ENCODE results near the gene AFF3.

AFF3 gene

GRCh38 chr2:99867770-99868169 lies 274.6 kb downstream of the AFF3 start:
- no peak overlapping the region for H3K4ac ChIP-seq (ENCODE audit: low read depth, low read length)
- no peaks in the 10 kb centered on the region for H3K9me3 ChIP-seq (ENCODE audit: insufficient read depth, low read depth, low read length)
- peaks cover 8 to 10% of the 10 kb centered on the region in 2 experiments for H3K4me1 ChIP-seq (ENCODE audit: control insufficient read depth in 1 of 2, insufficient read depth in 2 of 2, low read length in 2 of 2)

DNA sequence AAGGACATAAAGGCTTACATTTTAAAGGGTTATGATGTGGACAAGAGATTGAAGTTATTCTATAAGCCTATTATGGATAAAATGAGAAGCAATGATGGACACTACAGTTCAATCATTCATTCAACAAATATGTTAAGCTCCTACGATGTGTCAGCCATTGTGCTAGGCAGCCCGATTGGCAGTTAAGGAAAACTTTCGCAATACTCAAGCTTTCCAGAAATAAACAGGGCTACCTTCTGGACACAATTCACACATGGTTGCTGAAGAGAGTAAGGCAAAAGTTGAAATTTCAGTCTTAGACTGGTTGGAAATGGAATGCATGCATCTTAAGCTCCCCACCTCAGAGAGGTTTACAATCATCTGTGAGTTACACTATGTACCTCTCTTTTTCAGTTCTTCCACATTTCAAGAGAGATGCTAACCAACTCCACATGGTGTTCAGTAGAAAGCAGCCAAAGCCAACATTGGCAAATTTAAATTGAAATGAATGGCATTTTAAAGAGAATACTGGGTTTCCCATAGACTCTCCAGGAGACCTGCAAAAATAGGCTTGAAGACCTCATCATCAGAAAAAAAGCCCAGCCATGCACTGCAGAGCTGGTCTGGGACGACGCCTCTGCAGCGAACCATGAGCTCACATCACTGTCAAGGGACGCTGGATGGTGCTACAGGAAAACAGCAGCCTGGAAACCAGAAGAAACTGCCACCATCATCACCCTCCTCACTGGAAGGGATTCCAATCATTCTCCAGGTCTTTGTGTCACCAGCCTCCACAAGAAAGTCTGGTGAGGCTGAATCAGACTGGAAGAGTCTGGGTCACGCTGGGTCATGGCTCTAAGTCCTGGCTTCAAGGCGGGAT lies 276.3 kb downstream of the AFF3 start:
- no peak overlapping the region for H2BK5ac ChIP-seq (ENCODE audit: low read depth, low read length, poor library complexity)
- no peak overlapping the region for H3K4ac ChIP-seq (ENCODE audit: low read depth, low read length)
- peaks cover 8 to 10% of the 10 kb centered on the region in 2 experiments for H3K4me1 ChIP-seq (ENCODE audit: control insufficient read depth in 1 of 2, insufficient read depth in 2 of 2, low read length in 2 of 2)
- H3K9me3 ChIP-seq (ENCODE audit: insufficient read depth, low read depth, low read length), result no peaks in the 10 kb centered on the region
- no peak overlapping the region for H2BK12ac ChIP-seq (ENCODE audit: low read length)
- DNase-seq, result peak; percentile 94
- no peak overlapping the region for H2AFZ ChIP-seq (ENCODE audit: insufficient read depth, low read length, poor library complexity)
- H3K27ac ChIP-seq (ENCODE audit: low read depth, low read length), result no peak overlapping the region
- no peaks in the 10 kb centered on the region for H3K36me3 ChIP-seq (ENCODE audit: control insufficient read depth in 1 of 2, insufficient read depth in 2 of 2, low read length in 2 of 2)
- H3K27me3 ChIP-seq (ENCODE audit: insufficient read depth, low read length), result no peaks in the 10 kb centered on the region
- no peak overlapping the region for H3K4me2 ChIP-seq (ENCODE audit: low read length)
- H2BK120ac ChIP-seq (ENCODE audit: insufficient read depth, low read length, poor library complexity), result no peak overlapping the region
- H3K9ac ChIP-seq (ENCODE audit: low read length), result no peak overlapping the region
- no peak overlapping the region for H3K14ac ChIP-seq (ENCODE audit: low read length)
- no peak overlapping the region for H2AK5ac ChIP-seq (ENCODE audit: low read length)
- H3K4me3 ChIP-seq (ENCODE audit: low read depth, low read length), result no peak overlapping the region
- no peaks in the 10 kb centered on the region for H3K79me2 ChIP-seq (ENCODE audit: control insufficient read depth, insufficient read depth, low read length, poor library complexity)
- H3K79me1 ChIP-seq (ENCODE audit: low read length), result no peaks in the 10 kb centered on the region
- no peak overlapping the region for H4K91ac ChIP-seq (ENCODE audit: low read depth, low read length)
- no peak overlapping the region for H3K23ac ChIP-seq (ENCODE audit: low read length)
- no peak overlapping the region for H4K8ac ChIP-seq (ENCODE audit: low read depth, low read length)
- no peak overlapping the region for H4K12ac ChIP-seq (ENCODE audit: low read depth, low read length)
- no CpG with 5 or more reads among the region's 9 CpGs for WGBS (ENCODE audit: extremely low coverage, insufficient coverage, insufficient read length)
- H3K18ac ChIP-seq (ENCODE audit: low read length), result no peak overlapping the region

More at GRCh38 chr2:99867770-99868169, 274.6 kb downstream of the AFF3 start:
- H3K27ac ChIP-seq (ENCODE audit: low read depth, low read length), result no peak overlapping the region
- no peak overlapping the region for H4K8ac ChIP-seq (ENCODE audit: low read depth, low read length)
- no peak overlapping the region for H4K91ac ChIP-seq (ENCODE audit: low read depth, low read length)
- H3K79me1 ChIP-seq (ENCODE audit: low read length), result no peaks in the 10 kb centered on the region
- no peak overlapping the region for H4K12ac ChIP-seq (ENCODE audit: low read depth, low read length)
- H3K4me2 ChIP-seq (ENCODE audit: low read length), result no peak overlapping the region
- no peaks in the 10 kb centered on the region for H3K27me3 ChIP-seq (ENCODE audit: insufficient read depth, low read length)
- H3K4me3 ChIP-seq (ENCODE audit: low read depth, low read length), result no peak overlapping the region
- no peak overlapping the region for H3K14ac ChIP-seq (ENCODE audit: low read length)
- no peak overlapping the region for H3K9ac ChIP-seq (ENCODE audit: low read length)
- H3K36me3 ChIP-seq (ENCODE audit: control insufficient read depth in 1 of 2, insufficient read depth in 2 of 2, low read length in 2 of 2), result no peaks in the 10 kb centered on the region
- no peak overlapping the region for H2BK12ac ChIP-seq (ENCODE audit: low read length)
- H2BK120ac ChIP-seq (ENCODE audit: insufficient read depth, low read length, poor library complexity), result no peak overlapping the region
- no peak overlapping the region for H2BK5ac ChIP-seq (ENCODE audit: low read depth, low read length, poor library complexity)
- H2AK5ac ChIP-seq (ENCODE audit: low read length), result no peak overlapping the region
- no peaks in the 10 kb centered on the region for H3K79me2 ChIP-seq (ENCODE audit: control insufficient read depth, insufficient read depth, low read length, poor library complexity)
- no peak overlapping the region for H3K23ac ChIP-seq (ENCODE audit: low read length)
- DNase-seq, result peak; percentile 57 to 63
- no CpG with 5 or more reads among the region's 11 CpGs for WGBS (ENCODE audit: extremely low coverage, insufficient coverage, insufficient read length)
- H2AFZ ChIP-seq (ENCODE audit: insufficient read depth, low read length, poor library complexity), result no peak overlapping the region
- no peak overlapping the region for H3K18ac ChIP-seq (ENCODE audit: low read length)

DNA sequence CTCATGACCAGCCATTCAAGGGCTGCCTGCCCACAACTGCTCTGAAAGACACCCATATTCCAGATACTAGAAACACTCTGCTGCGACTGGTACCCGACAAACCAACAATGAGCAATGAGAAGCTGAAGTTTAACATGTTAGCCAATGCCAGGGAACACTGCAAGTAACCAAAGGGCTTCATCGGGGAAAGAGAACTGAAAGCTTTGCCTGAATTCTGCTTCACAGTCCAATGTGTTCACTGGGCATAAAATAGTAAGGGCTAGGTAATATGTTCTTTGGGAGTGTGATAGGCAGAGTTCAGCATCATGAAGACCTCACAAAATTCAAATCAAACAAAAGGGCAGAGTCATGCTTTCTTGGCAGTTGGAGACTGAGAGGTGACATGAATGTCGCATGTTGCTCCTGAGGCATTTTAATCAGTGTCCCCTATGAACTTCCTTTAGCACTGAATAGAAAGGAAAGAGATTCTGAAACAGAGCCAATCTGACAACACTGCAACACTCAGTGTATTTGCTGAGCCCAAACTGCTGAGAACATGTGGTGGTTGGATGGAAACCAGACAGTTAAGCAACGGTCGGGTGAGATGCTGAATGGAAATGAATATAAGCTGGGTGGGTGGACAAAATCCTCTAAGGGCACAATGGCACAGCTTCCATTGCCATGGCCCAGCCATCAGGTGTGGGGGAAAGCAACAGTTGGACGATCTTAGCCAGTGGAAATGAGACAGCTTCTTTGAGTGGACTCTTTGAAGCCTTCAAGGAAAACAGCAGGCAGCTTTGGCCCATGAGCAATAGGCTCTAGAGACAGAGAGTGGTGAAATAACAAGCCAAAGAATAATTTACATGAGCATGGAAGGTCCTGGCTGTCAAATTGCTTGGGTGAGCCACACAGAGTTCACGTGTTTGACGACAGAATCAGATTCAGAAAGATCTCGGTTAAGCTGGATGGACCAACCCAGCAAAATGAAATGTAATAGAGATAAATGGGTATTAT lies 277.5 kb downstream of the AFF3 start:
- Histone ChIP-seq H3K36me3 (ENCODE audit: control insufficient read depth in 1 of 2, insufficient read depth in 2 of 2, low read length in 2 of 2) (no peaks in the 10 kb centered on the region), H3K79me1 (ENCODE audit: low read length) (no peaks in the 10 kb centered on the region), H4K91ac (ENCODE audit: low read depth, low read length) (no peak overlapping the region), H3K4me3 (ENCODE audit: low read depth, low read length) (no peak overlapping the region), H2BK120ac (ENCODE audit: insufficient read depth, low read length, poor library complexity) (no peak overlapping the region), H4K8ac (ENCODE audit: low read depth, low read length) (no peak overlapping the region), H3K9me3 (ENCODE audit: insufficient read depth, low read depth, low read length) (no peaks in the 10 kb centered on the region), H3K4ac (ENCODE audit: low read depth, low read length) (no peak overlapping the region), H3K18ac (ENCODE audit: low read length) (no peak overlapping the region), H3K23ac (ENCODE audit: low read length) (no peak overlapping the region), H3K9ac (ENCODE audit: low read length) (no peak overlapping the region), H3K14ac (ENCODE audit: low read length) (no peak overlapping the region), H4K12ac (ENCODE audit: low read depth, low read length) (no peak overlapping the region), H3K27me3 (ENCODE audit: insufficient read depth, low read length) (no peaks in the 10 kb centered on the region), H2AFZ (ENCODE audit: insufficient read depth, low read length, poor library complexity) (no peak overlapping the region), H3K27ac (ENCODE audit: low read depth, low read length) (no peak overlapping the region), H3K4me2 (ENCODE audit: low read length) (no peak overlapping the region), H3K4me1 (ENCODE audit: control insufficient read depth in 1 of 2, insufficient read depth in 2 of 2, low read length in 2 of 2) (peaks cover 8 to 10% of the 10 kb centered on the region in 2 experiments), H2AK5ac (ENCODE audit: low read length) (no peak overlapping the region), H2BK5ac (ENCODE audit: low read depth, low read length, poor library complexity) (no peak overlapping the region), H2BK12ac (ENCODE audit: low read length) (no peak overlapping the region), H3K79me2 (ENCODE audit: control insufficient read depth, insufficient read depth, low read length, poor library complexity) (no peaks in the 10 kb centered on the region)
- WGBS (ENCODE audit: extremely low coverage, insufficient coverage, insufficient read length), result no CpG with 5 or more reads among the region's 10 CpGs
- no peak for DNase-seq

DNA sequence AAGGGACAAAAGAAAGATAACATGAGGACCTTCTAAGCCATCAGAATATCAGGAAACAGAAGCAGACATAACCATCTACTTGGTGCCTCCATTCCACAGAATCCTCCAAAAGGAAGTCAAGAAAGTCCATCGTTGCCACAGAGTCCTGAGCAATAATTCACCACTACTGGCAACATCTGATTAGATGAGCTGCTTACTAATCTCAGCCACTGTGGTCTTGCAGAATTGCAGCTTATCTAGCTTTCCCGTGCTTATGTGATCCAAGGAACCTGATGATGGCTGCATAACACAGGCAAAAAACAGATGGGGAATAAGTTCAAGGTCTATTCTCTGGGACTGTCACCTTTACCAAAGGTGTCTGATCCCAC lies 278.5 kb downstream of the AFF3 start:
- Histone ChIP-seq H3K4me1 (ENCODE audit: control insufficient read depth in 1 of 2, insufficient read depth in 2 of 2, low read length in 2 of 2) (peaks cover 8 to 10% of the 10 kb centered on the region in 2 experiments), H4K12ac (ENCODE audit: low read depth, low read length) (no peak overlapping the region), H3K9ac (ENCODE audit: low read length) (no peak overlapping the region), H3K79me1 (ENCODE audit: low read length) (no peaks in the 10 kb centered on the region), H4K91ac (ENCODE audit: low read depth, low read length) (no peak overlapping the region), H3K4ac (ENCODE audit: low read depth, low read length) (no peak overlapping the region), H2BK5ac (ENCODE audit: low read depth, low read length, poor library complexity) (no peak overlapping the region), H3K4me2 (ENCODE audit: low read length) (no peak overlapping the region), H3K18ac (ENCODE audit: low read length) (no peak overlapping the region), H3K14ac (ENCODE audit: low read length) (no peak overlapping the region), H3K23ac (ENCODE audit: low read length) (no peak overlapping the region), H4K8ac (ENCODE audit: low read depth, low read length) (no peak overlapping the region), H2AFZ (ENCODE audit: insufficient read depth, low read length, poor library complexity) (no peak overlapping the region), H3K4me3 (ENCODE audit: low read depth, low read length) (no peak overlapping the region), H2BK120ac (ENCODE audit: insufficient read depth, low read length, poor library complexity) (no peak overlapping the region), H3K36me3 (ENCODE audit: control insufficient read depth in 1 of 2, insufficient read depth in 2 of 2, low read length in 2 of 2) (no peaks in the 10 kb centered on the region), H3K9me3 (ENCODE audit: insufficient read depth, low read depth, low read length) (no peaks in the 10 kb centered on the region), H3K79me2 (ENCODE audit: control insufficient read depth, insufficient read depth, low read length, poor library complexity) (no peaks in the 10 kb centered on the region), H3K27ac (ENCODE audit: low read depth, low read length) (no peak overlapping the region), H2AK5ac (ENCODE audit: low read length) (no peak overlapping the region), H3K27me3 (ENCODE audit: insufficient read depth, low read length) (no peaks in the 10 kb centered on the region), H2BK12ac (ENCODE audit: low read length) (no peak overlapping the region)
- no CpG with 5 or more reads among the region's 2 CpGs for WGBS (ENCODE audit: extremely low coverage, insufficient coverage, insufficient read length)
- DNase-seq, result no peak
